Measurements from ENCODE around the gene RFX4.

RFX4 gene

GRCh38 chr12:106582249-106582591, 584 bp upstream of the RFX4 start:
- Histone ChIP-seq H3K4me3 (replicated peaks; ENCODE audit: insufficient read depth, low read length) (no peak overlapping the region), H3K27me3 (ENCODE audit: insufficient read depth, poor library complexity, severe bottlenecking) (peaks cover 74% of the 10 kb centered on the region), H3K27ac (replicated peaks) (no peak overlapping the region)
- DNase-seq (ENCODE audit: low read depth in 1 of 2, low spot score in 1 of 2) = no peak
- no peak for TF ChIP-seq SPI1 (IDR thresholded peaks at IDR 0.05; ENCODE audit: borderline replicate concordance, low read depth)
- no peak for TF ChIP-seq GABPA (IDR thresholded peaks at IDR 0.05; ENCODE audit: low read depth)
- no peak for TF ChIP-seq POLR2AphosphoS5 (IDR thresholded peaks at IDR 0.05; ENCODE audit: low read depth)
- TF ChIP-seq, protein P1, sequence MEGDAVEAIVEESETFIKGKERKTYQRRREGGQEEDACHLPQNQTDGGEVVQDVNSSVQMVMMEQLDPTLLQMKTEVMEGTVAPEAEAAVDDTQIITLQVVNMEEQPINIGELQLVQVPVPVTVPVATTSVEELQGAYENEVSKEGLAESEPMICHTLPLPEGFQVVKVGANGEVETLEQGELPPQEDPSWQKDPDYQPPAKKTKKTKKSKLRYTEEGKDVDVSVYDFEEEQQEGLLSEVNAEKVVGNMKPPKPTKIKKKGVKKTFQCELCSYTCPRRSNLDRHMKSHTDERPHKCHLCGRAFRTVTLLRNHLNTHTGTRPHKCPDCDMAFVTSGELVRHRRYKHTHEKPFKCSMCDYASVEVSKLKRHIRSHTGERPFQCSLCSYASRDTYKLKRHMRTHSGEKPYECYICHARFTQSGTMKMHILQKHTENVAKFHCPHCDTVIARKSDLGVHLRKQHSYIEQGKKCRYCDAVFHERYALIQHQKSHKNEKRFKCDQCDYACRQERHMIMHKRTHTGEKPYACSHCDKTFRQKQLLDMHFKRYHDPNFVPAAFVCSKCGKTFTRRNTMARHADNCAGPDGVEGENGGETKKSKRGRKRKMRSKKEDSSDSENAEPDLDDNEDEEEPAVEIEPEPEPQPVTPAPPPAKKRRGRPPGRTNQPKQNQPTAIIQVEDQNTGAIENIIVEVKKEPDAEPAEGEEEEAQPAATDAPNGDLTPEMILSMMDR (IDR thresholded peaks at IDR 0.05; ENCODE audit: insufficient read depth, low read length) = no peak
- TF ChIP-seq REST (IDR thresholded peaks at IDR 0.05; ENCODE audit: insufficient replicate concordance, low read depth) = no peak

DNA sequence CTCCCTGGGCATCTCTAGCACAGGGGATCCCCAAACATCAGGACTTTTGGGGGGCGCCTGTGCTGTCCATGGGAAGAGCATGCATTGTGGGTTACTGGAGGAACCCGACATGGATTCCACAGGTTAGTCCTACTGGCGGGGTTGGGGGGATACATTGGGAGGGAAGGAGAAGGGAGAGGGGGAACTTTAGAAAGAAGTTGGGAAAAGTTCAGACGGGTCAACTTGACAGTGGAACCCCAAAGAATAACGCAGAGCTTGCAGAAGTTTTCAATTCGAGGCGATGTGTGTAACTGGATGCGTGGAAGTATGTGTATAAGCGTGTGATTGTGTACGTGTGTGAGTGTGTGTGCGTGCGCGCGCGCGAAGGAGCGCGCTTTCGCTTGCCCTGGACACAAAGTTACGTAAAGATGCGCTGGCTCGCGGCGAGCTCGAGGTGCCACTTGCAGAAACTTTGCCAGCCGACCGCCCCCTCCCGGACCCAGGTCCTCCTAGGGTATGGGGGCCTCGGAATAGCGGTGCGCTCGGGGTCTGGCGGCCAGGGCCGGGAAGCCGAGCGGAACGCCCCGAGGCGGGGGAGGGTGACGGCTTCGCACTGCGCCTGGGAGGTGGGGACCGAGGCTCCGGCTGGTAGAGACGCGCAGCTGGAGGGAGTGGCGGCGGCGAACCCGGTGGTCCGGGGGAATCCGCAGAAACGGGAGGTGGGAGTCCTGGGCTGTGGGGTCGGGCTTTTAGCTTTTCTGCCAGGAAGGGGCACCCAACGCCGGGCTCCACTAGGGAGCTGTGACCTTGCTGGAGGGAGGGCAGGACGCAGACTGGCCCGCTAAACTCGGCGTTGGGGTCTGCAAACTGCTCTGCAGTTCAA, 669 bp downstream of the RFX4 start:
- Histone ChIP-seq H3K27me3 (ENCODE audit: insufficient read depth, poor library complexity, severe bottlenecking) (peaks cover 80% of the 10 kb centered on the region), H3K27ac (replicated peaks) (no peak overlapping the region), H3K4me3 (replicated peaks; ENCODE audit: insufficient read depth, low read length) (no peak overlapping the region)
- no peak for TF ChIP-seq GABPA (IDR thresholded peaks at IDR 0.05; ENCODE audit: low read depth)
- TF ChIP-seq SPI1 (IDR thresholded peaks at IDR 0.05; ENCODE audit: borderline replicate concordance, low read depth) = no peak
- TF ChIP-seq POLR2AphosphoS5 (IDR thresholded peaks at IDR 0.05; ENCODE audit: low read depth) = no peak
- TF ChIP-seq, protein P1 (IDR thresholded peaks at IDR 0.05; ENCODE audit: insufficient read depth, low read length) = no peak
- no peak for TF ChIP-seq REST (IDR thresholded peaks at IDR 0.05; ENCODE audit: insufficient replicate concordance, low read depth)
- no peak for DNase-seq (ENCODE audit: low read depth in 1 of 2, low spot score in 1 of 2)

- no peak for DNase-seq (ENCODE audit: low read depth in 1 of 2, low spot score in 1 of 2)
- Histone ChIP-seq H3K27ac (replicated peaks) (no peak overlapping the region), H3K4me3 (replicated peaks; ENCODE audit: insufficient read depth, low read length) (no peak overlapping the region), H3K27me3 (ENCODE audit: insufficient read depth, poor library complexity, severe bottlenecking) (peaks cover 83% of the 10 kb centered on the region)
- TF ChIP-seq REST (IDR thresholded peaks at IDR 0.05; ENCODE audit: insufficient replicate concordance, low read depth) = no peak
- TF ChIP-seq SPI1 (IDR thresholded peaks at IDR 0.05; ENCODE audit: borderline replicate concordance, low read depth) = no peak
- TF ChIP-seq, protein P1 (IDR thresholded peaks at IDR 0.05; ENCODE audit: insufficient read depth, low read length) = no peak
- TF ChIP-seq POLR2AphosphoS5 (IDR thresholded peaks at IDR 0.05; ENCODE audit: low read depth) = no peak
- no peak for TF ChIP-seq GABPA (IDR thresholded peaks at IDR 0.05; ENCODE audit: low read depth)
Measured at GRCh38 chr12:106584104-106585064, 1.6 kb downstream of the RFX4 start.

Measured in HL-60 (cell line).